ENCODE measurements around the gene RETREG1. TPM values are rescaled to one million over a fixed set of nuclear protein-coding genes. Genes with fewer than 3 reads are reported as not detected.

RETREG1 gene
- total and polyA plus RNA-seq, 2 of the 13 experiments (the other 11 are each of a cell fraction or from before 2014, with no cell fraction given): 0.07 TPM; not detected in 1

DNA sequence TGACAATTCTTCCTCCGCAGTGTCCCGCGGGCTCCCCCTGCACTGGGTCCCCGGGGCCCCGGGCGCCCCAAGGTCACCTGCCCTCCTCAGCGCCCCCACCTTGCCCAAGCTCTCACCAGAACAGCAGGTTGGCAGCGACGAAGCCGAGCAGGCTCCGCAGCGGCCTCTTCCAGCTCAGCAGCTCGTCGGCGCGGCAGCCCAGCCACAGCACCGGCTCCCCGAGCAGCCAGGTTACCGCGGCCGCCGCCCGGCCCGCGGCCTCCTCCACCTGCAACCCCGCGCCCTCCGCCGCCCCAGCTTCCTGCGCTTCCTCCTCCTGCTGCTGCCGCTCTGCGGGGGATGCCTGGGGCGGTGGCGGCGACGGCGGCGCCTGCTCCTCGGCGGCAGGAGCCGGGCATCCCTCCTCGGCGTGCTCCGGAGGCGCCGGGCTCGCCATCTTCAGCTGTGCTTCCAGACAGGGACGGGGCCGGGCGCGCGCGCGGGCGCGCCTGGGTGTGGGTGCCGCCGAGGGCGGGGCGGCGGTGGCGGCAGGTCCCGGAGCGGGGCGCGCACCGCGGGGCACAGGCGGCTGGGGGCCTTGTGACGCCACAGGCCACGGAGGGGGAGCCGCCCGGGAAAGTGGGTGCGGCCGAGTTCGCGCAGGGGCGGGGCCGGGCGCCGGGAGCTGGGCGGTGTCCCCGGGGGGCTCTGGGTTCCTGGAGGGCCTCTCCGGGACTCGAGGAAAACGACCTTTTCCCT lies at the start of gene RETREG1 (continued):
- TF ChIP-seq ZNF768 (CRISPR knock-in tag; IDR thresholded peaks at IDR 0.05) (0 out of 2 replicates have a peak, but pooled peaks have one; percentile 17), GABPB1 (CRISPR knock-in tag; IDR thresholded peaks at IDR 0.05) (0 out of 2 replicates have a peak, but pooled peaks have one; percentile 9), RARA (CRISPR knock-in tag; IDR thresholded peaks at IDR 0.05) (no peak), KLF11 (CRISPR knock-in tag; IDR thresholded peaks at IDR 0.05) (no peak), SSRP1 (CRISPR knock-in tag; IDR thresholded peaks at IDR 0.05) (no peak), ZC3H4 (CRISPR knock-in tag; IDR thresholded peaks at IDR 0.05; ENCODE audit: borderline replicate concordance) (no peak), FOSL1 (CRISPR knock-in tag; IDR thresholded peaks at IDR 0.05; ENCODE audit: borderline replicate concordance) (no peak), GATA4 (IDR thresholded peaks at IDR 0.05; ENCODE audit: borderline replicate concordance, low read depth) (no peak)
- TF ChIP-seq, protein P1, sequence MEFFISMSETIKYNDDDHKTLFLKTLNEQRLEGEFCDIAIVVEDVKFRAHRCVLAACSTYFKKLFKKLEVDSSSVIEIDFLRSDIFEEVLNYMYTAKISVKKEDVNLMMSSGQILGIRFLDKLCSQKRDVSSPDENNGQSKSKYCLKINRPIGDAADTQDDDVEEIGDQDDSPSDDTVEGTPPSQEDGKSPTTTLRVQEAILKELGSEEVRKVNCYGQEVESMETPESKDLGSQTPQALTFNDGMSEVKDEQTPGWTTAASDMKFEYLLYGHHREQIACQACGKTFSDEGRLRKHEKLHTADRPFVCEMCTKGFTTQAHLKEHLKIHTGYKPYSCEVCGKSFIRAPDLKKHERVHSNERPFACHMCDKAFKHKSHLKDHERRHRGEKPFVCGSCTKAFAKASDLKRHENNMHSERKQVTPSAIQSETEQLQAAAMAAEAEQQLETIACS (CRISPR knock-in tag; IDR thresholded peaks at IDR 0.05): peak; percentile 55; the same call in 1 of the 2 replicates
- TF ChIP-seq, protein P2, sequence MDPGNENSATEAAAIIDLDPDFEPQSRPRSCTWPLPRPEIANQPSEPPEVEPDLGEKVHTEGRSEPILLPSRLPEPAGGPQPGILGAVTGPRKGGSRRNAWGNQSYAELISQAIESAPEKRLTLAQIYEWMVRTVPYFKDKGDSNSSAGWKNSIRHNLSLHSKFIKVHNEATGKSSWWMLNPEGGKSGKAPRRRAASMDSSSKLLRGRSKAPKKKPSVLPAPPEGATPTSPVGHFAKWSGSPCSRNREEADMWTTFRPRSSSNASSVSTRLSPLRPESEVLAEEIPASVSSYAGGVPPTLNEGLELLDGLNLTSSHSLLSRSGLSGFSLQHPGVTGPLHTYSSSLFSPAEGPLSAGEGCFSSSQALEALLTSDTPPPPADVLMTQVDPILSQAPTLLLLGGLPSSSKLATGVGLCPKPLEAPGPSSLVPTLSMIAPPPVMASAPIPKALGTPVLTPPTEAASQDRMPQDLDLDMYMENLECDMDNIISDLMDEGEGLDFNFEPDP (CRISPR knock-in tag; conservative IDR thresholded peaks at IDR 0.05): no peak

All from HepG2 (cell line).